Left colon (tissue), 2 donors: ENCODE results near the gene SLC22A12. TPM values are rescaled to one million over a fixed set of nuclear protein-coding genes. Genes with fewer than 3 reads are reported as not detected.

ENCODE experiments used
- ATAC-seq: fragments of 200-7000 bp; cut with Tn5 transposase; one replicate; pipeline ENCODE4 v1.9.1; 2020; ENCODE audit warnings: mild to moderate bottlenecking, moderate library complexity
- DNase-seq, 2 donors: peaks; one replicate each; pipeline ENCODE4 v3.0.0-alpha.2; 2020
- intact Hi-C, 2 donors: fragments of 100-400 bp; cut with DNase I in 1 of 2; cut with micrococcal nuclease in 1 of 2; formaldehyde crosslinking; loops; one replicate each; pipeline versions ENCODE4 v1.11.2 to v1.14.0; 2022; cut with DNase I, micrococcal nuclease
- total RNA-seq, 2 donors: library from RNA; stranded (reverse); fragmentation: NEBNext Ultra II Directional; extraction: Animal tissue kit (Norgen Biotek cat#: 25700); gene quantifications; one replicate each; pipeline ENCODE4 v1.2.1, GENCODE V29; 2021
- donor health status: DM: no; HTN: no; CAD: no.
- donor health status: DM: yes; HTN: yes; CAD: no.

Gene SLC22A12
- total RNA-seq, 2 donors from 2014 or later = not detected

DNA sequence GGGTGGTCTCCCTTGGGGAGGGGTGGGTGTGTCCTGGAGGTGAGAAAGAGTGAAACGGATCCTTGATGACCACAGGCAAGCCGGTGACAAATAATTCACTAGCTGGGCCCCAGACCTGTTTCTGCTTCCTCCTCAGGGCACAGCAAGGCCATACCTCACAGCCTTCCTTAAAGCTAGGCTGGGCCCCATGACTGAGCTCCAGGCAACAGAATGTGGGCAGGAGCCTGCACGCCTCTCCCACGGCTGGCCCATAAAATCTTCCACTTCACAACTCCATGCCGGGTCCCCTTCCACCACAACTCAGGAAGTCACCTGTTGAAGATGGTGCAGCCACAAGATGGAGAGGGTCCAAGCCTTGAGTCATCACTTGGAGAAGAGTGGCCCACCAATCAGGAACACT is 23.9 kb downstream of the SLC22A12 start:
- ATAC-seq (no peak), DNase-seq (no peak)
- intact Hi-C loops = no loop called here

DNA sequence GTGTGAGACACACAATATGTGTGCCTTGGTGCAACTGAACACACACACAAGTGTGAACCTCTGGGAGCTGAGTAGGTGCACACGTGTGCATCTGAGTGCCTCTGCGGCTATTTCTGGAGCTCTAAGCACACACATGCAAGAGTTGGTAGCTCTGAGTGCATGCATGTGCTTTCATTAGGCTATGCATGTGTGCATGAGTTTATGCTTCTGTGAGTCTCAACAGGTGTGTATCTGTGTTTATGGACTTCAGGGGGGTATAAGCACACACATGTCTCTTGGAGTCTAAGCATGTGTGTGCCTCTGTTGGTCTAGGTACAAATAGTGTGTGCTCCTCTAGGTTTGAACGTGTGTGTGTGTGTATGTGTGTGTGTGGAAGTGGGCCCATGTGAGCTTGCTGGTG is 25.8 kb downstream of the SLC22A12 start:
- intact Hi-C loops = no loop called here
- no peak for DNase-seq
- no peak for ATAC-seq

DNA sequence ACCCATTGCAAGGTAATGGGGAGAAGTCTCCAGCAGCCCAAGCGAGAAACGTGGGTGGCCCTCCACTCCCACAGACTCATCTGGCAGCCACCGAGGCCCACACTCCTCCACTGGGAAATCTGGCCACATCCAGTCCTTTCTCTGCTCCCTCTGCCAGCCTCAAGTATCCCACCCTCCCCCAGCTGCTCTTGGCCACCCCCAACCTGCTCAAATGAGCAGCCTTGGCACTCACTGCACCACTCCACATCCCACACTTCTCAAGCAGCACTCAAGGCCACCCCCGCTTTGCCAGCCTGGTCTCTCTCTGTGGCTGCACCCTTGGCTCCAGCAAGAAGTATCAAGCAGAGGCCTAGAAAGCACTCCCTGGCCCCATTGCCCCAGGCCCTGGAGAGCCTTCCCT is 28.2 kb downstream of the SLC22A12 start:
- DNase-seq = no peak
- intact Hi-C loops = no loop called here
- no peak for ATAC-seq

DNA sequence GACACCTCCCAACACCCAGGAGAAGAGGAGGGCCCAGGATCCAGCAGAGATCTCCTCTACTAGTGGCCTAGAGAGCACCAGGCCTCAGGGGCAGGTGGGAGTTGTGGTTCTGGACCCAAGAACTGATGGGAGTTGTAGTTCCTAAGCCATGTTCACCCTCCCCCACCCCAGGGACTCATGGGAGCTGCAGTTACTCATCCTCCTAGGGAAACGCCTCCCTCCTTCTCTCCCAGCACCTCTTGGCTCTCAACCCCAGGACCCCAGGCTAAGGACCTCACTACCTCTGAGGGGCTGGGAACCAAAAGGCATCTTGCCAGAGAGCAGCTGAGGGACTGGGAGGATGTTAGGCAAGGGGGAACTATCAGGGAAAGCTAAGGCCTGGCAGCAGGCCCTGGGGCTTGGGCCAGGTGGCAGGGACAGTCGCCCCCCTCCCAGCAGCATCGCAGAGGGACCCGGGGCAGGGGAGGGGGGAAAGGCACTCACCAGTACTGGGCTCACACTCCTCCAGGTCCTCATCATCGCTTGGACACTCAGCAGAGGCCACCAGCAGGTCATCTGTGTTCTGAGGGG is 28.9 kb downstream of the SLC22A12 start:
- DNase-seq (peak; percentile 12 to 40), ATAC-seq (peak; percentile 34)
- intact Hi-C loops = no loop called here

DNA sequence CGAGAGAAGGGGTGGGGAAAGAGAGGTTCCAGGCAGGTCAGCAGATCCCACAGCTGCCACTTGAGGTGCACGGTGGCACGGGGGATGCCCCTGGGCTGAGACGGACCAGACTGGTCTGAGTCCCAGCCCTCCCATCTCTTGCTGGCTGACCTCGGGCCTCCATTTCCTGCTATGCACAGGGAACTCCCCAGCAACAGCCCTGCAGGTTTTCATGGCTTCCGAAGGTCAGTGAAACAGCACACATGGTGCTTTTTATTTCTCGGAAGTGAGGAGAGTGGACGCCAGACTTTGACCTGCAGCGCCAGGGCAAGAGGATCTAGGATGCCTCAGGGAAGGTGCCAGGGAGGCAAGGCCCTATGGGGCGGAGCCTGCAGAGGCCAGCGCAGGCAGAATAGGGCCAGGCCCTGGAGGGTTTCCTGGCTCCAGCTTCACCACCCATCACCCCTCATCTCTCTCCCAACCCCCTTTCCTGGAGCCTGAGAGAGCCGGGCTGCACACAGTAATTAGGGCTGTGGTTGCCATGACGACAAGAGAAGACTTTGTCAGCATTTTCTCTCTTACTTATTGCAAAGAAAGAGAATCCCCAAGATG is 29.5 kb downstream of the SLC22A12 start:
- peak; percentile 95 for ATAC-seq
- intact Hi-C loops = no loop called here
- peak; percentile 48 to 63 for DNase-seq

DNA sequence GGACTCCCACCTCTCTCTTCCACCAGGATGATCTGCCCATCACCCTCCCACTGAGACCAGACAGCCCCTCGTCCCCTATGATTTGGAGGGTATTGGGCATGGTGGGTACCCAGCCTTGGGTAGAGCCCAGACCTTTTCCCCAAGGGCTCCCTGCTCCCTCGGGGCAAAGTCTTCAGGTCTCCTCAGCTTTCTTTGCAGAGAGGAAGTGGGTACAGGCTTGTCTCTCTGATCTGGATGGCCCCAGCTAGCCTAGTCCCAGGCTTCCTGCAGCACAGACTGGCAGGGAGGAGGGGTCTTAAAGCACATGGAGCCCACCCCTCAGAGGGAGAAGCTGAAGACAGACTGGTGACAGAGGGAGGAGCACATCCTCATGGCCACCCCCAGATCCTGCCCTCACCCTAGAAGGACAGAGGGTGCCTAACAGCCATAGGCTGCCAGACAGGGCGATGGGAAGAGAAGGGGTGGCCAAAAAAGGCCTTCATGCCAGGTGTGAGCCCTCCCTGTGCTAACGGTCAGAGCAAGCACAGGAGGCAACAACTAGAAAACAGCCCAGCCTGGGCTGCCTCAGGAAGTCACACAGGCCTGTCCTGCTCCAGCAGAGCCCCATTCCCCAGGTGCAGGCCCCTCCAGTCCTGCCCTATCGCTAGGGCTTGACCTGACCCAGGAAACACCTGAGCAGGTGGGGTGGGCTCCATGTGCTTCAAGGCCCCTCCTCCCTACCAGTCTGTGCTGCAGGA is 30.4 kb downstream of the SLC22A12 start:
- intact Hi-C loops = no loop called here
- ATAC-seq (no peak), DNase-seq (no peak)

DNA sequence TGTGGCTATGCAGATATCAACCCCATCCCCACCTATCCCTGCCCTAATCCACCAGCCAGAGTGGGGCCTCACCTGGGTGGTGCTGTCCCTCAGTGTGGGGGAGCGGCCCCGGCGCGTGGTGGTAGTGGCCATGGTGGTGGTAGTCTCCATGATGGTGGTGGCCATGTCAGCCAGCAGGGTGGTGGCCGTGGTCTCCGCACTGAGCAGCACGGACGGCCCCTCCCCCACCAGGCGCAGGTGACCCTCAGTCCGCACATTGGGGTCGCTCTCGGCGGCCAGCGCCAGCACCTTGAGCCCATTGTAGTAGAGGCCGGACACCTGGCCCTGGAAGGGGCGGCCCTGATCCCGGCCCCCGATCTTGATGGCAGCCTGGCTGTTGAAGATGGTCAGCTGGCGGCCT is 31.7 kb downstream of the SLC22A12 start:
- ATAC-seq (no peak), DNase-seq (no peak)
- intact Hi-C loops = no loop called here

DNA sequence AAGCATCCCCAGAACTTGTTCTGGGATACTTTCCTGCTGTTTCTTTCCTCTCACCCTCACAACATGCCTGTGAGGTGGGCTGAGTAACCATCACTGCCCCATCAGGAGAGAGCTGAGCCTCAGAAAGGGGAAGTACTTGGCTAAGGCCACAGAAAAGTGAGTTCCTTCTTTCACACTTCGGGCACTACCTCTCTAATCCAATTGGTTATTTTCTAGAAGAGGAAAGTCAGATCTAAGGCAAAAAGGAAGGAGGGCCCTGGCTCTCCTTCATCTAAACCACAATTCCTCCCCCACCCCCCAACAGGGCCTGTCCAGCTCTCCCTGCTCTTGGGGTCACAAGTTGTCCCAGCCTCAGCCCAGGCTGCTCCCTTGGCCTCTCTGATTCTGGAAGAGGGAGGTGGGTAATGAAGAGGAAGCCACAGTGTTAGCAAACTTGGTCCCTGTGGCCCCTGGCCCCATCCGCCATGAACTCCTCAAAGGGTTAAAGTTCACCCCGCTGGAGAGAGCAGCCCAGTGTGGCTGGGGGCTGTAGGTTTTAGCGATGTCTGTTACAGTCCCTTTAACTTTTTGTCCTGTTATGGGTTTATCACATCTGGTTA is 34.0 kb downstream of the SLC22A12 start:
- ATAC-seq (no peak), DNase-seq (no peak)
- intact Hi-C loops = no loop called here

DNA sequence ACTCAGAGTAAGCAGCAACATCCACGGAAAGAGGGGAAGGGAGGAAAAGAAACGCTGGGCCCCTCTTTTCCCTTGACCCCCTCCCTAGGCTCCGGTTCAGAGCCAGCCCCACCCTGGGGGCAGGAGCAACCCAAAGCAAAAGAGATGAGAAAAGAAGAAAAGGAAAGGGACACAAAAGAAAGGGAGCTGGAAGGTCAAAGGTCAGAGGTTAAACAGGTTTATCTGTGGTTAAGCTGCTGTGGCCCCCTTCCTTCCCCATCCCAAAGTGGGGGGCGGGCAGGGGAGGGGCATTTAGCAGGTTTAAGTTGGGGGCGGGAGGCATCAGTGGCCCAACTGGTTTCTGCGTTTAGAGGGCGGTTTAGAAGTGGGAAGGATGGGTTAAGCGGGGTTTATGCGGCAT is 35.6 kb downstream of the SLC22A12 start:
- ATAC-seq (no peak), DNase-seq (no peak)
- intact Hi-C loops = no loop called here

DNA sequence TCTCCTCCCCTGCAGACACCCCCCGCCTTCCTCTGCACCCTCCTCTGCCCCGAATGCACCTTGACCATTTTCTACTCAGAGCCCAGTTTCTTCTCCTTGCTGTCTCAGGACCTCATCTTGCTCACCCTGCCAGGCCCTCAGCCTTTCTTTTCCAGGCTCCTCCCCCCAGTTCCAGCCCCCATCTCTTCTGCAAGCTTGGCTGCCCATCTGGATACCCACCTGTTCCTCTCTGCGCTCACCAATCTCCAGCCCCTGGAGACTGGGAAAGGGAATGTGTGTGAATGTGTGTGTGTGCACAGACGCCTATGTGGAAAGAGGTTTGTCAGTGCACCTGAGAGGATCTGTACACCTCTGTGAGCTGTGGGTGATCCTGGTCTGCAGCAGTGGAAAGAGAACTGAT is 36.4 kb downstream of the SLC22A12 start:
- ATAC-seq (no peak), DNase-seq (no peak)
- intact Hi-C loops = no loop called here

DNA sequence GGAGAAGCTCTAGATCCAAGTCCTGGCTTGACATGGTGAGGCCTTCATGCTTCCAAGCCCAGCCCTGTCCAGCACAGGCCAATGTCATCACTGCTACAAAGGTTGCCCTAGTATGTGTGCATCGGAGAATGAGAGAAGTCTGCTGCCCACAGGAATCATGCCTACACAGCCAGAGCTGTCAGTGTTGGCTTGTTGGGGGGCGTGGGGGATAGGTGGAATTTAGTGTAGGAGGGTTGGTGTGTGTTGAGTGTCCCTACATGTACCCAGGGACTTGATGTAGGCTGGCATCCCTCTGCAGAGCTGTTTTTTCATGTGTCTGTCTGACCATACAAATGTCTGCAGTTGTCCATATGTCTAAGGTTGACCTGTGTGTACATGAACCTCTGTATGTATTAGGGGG is 37.6 kb downstream of the SLC22A12 start:
- intact Hi-C loops = no loop called here
- DNase-seq (no peak), ATAC-seq (no peak)

DNA sequence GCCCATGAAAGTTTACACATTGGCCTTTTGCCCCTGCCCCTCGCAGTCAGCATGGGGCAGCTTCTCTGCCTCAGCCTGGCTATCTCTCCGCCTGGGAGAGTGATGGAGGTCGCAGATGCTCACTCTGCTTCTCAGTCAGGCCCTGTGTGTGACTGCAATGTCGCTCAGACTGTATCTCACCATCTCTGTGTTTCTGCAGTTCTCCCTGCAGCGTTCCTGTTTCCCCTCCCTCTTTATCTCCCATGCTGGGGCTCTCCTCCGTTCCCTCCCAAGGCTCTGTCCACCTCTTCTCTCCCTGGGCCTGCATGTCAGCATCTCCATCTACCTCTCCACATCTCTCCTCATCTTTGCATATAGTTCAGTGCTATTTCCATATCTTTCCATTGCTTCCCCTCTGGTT is 38.1 kb downstream of the SLC22A12 start:
- intact Hi-C loops = no loop called here
- ATAC-seq = no peak
- DNase-seq = no peak

DNA sequence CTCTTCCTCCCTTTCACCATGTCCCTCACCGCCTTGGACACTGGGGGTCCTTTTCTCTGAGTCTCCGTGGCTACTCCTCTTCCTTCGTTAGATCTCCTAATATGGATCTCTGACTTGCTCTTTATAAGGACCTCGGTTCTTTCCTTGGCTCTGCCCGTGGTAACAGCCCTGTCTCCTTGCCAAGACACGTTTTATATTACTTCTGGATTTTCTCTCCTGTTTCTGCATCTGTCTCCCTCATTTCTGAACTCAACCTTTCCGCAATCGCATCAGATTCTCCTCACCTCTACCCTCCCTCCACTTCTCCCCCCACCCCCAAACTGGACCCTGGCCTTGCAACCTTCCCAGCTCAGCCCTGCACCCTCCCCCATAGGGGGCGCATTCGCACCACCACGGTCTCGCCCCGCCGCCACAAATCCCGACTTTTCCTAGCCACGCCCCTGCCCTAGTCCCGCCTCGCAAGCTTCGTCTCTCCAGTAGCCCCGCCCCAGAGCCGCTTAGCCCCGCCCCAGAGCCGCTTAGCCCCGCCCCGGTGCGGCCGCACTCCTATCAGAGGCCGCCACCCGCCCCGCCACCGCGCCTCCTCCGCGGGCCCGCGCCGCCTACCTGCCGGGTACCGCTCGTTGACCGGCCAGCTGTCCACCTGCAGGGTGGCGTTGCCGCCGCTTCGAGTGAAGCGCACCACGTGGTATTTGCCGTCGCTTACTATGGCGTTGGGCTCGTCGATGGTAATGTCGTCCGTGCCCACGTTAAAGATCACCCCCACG is 39.0 kb downstream of the SLC22A12 start:
- intact Hi-C loops = no loop called here
- DNase-seq (peak; percentile 30 to 66), ATAC-seq (peak; percentile 27)

DNA sequence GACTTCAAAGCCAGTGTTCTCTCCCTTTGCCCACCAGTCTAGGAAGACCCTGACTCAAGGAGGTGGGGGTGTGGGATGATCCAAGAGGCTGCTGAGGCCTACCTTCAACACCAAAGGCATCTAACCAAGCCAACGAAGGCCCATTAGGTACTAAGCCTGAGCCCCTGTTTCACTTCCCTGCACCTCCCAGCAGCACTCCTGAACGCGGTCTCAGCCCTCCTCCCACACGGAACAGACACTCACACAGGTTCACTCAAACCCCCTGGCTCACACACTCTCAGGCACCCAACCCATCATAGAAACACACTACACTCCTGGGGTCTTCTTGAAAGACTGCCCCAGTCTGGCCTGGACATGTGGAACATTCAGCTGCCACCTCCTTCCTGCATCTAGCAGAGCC is 40.7 kb downstream of the SLC22A12 start:
- no peak for ATAC-seq

DNA sequence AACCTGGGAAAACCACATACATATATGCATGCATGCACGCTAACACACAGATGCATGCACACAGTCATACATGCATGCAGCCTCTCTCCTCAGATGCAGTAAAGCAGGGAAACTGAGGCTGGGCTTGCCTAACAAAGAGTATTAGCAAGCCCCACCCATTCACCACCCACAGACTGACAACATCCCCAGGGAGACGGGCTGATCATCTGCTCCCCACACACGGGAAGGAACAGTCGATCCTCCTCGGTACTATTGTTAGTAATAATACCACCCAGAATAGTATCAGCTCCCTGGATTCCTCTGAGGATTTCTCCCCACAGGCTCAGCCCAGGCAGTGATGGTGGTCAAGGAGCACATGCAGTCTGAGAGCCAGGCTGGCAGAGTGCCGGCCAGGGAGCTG is 41.2 kb downstream of the SLC22A12 start:
- DNase-seq (no peak), ATAC-seq (no peak)
- intact Hi-C loops = no loop called here

More for the DNA sequence above, 40.7 kb downstream of the SLC22A12 start:
- no peak for DNase-seq
- intact Hi-C loops = no loop called here

DNA sequence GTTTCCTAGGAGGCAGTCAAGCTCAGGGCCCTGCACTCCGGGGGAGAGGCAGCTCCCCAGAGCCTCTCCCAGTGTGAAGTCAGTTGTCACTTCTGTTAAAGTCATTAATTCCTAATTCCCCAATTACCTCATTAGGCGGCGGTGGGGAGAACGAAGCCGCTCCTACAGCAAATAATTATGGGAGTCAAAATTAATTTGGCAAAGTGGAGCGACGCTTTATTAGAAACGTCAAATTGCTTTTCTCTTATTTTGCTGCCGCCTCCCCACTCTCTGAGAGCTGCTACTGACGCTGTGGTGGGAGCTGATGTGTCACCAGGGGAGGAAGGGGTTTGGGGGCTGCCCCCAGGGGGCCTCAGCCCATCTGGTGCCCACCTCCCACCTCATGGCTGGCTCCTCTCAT is 41.6 kb downstream of the SLC22A12 start:
- intact Hi-C loops = no loop called here
- ATAC-seq = no peak
- no peak for DNase-seq

DNA sequence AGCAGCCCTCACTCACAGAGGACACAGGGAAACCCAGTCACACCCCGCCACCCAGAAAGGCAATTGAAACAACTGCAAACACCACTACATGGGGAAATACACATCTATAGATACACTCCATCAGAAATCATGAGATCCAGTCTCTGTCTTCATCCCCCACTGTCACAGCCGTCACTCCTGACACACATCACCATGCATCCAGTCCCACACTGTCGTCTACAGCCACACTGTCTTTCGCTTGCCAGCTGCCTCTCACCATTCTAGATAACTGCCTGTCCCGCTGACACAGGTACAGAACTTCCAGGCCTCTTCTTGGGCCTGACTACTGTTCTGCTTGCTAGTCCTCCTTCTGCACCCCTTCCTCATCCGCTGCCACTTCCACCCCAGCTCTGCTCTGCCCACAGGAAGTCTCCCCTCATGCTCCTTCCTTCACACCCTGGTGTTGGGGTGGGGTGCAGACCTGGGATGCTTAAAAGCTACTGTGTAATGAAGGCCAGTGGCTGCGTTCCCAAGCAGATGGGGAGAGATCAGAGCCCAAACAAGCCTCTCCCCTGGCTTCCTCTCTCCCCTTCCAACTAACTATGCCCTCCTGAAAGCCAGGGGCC is 42.6 kb downstream of the SLC22A12 start:
- intact Hi-C loops = no loop called here
- DNase-seq (no peak), ATAC-seq (no peak)

DNA sequence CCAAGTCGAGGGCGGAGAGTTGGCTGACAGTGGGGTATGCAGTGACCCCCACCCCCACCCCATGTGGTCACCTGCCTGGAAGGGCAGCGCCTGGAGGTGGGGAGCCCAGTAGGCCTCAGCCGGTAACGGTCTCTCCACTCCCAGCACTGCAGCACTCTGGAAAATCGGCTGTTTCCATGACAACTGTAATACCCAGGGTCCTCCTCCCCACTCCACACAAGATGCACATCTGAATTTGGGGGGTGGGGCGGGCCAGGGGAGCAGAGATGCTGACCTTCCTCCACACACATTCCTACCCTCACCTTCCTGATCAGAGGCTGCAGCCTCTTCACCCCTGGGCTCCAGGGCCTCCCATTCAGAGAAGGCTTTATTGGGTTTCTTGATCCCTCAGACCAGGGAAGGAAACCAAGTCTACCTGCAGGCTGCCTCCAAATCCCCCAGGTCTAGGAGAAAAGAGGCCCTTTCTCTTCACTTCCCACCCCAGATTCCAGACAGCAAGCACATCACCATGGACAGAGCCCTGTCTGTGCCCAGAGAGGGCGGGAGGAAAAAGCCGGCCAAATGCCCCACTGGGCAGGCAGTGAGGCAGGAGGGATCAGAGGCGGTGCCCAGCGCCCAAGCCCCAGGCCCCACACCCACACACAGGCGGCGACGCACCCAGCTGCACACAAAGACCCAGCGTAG is 46.5 kb downstream of the SLC22A12 start:
- DNase-seq = no peak
- intact Hi-C loops = no loop called here
- peak; percentile 55 for ATAC-seq
